ENCODE data around the gene ECHS1. TPM values are rescaled to one million over a fixed set of nuclear protein-coding genes. Genes with fewer than 3 reads are reported as not detected.
A peak's percentile ranks its signal among the peaks of the same experiment; 100 is the strongest.

ECHS1 gene
- total and polyA plus RNA-seq, 2 of the 8 experiments (the other 6 are each of a cell fraction or from before 2014, with no cell fraction given): 41.7 to 101 TPM

DNA sequence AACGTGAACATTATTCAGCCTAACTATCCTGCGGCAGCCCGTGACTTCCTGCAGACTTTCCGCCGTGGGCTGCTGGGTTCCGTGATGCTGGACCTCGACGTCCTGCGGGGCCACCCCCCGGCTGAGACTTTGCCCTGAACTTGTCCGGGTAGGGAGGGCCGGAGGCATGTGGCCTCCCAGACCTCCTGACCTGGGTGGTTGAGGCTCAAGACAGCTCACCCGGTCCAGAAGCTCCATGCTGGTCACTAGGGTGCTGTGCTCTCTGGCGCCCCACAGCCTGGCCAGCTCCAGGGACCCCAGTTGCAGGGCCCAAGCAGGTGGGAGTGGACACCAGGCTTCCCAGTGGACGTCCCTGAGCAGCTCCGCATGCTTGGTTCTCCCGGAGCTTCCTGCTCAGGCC is 46.9 kb upstream of the ECHS1 start:
- Histone ChIP-seq H4K20me1 (replicated peaks in 1 of 2; ENCODE audit: control insufficient read depth in 1 of 2, insufficient read depth in 2 of 2, low read length in 2 of 2) (peaks cover 5 to 23% of the 10 kb centered on the region in 2 experiments), H3K27ac (ENCODE audit: low read depth, low read length) (no peak overlapping the region), H3K4ac (replicated peaks; ENCODE audit: insufficient read length, low read depth, low read length) (no peak overlapping the region), H2BK15ac (ENCODE audit: low read length) (no peak overlapping the region), H3K79me2 (ENCODE audit: control insufficient read depth in 1 of 2, insufficient read depth in 2 of 2, low read length in 2 of 2) (no peaks in the 10 kb centered on the region), H2BK12ac (ENCODE audit: low read depth, low read length) (no peak overlapping the region), H3K9me3 (ENCODE audit: insufficient read depth in 2 of 2, low read depth in 1 of 2, low read length in 1 of 2) (peaks cover 0 to 5% of the 10 kb centered on the region in 2 experiments; a peak in 1 of 4 replicates), H3K14ac (ENCODE audit: insufficient read length) (no peak overlapping the region), H3K23ac (ENCODE audit: insufficient read length) (no peak overlapping the region), H3K27me3 (replicated peaks in 1 of 4; ENCODE audit: control insufficient read depth in 3 of 4, extremely low read depth in 1 of 4, insufficient read depth in 3 of 4, low read length in 3 of 4) (peaks cover 0 to 6% (median under 1%) of the 10 kb centered on the region in 4 experiments; a peak in 2 of 7 replicates), H3K79me1 (ENCODE audit: low read depth, low read length) (no peaks in the 10 kb centered on the region), H4K8ac (ENCODE audit: extremely low read depth, insufficient read depth, low read length) (no peak overlapping the region), H4K5ac (ENCODE audit: insufficient read length, low read depth, low read length) (no peak overlapping the region), H3K18ac (ENCODE audit: extremely low read depth, low read length) (no peak overlapping the region), H3K56ac (replicated peaks; ENCODE audit: insufficient read length, low read depth, low read length) (no peak overlapping the region), H2AFZ (ENCODE audit: low read length) (no peak overlapping the region), H4K91ac (replicated peaks; ENCODE audit: insufficient read length, low read length) (no peak overlapping the region), H3K4me3 (ENCODE audit: extremely low read depth in 1 of 4, insufficient read depth in 2 of 4, low read depth in 3 of 4, low read length in 4 of 4) (no peak overlapping the region), H2BK20ac (ENCODE audit: low read length) (no peak overlapping the region), H3K23me2 (ENCODE audit: low read depth, low read length) (peaks cover 3% of the 10 kb centered on the region; the same call in 1 of the 2 replicates), H2BK120ac (replicated peaks; ENCODE audit: low read depth, low read length) (no peak overlapping the region), H2AK5ac (ENCODE audit: low read depth, low read length) (no peak overlapping the region), H3K9ac (replicated peaks in 1 of 4; ENCODE audit: extremely low read depth in 1 of 4, low read depth in 3 of 4, low read length in 3 of 4) (no peak overlapping the region), H3K4me2 (ENCODE audit: insufficient read depth in 1 of 2, low read depth in 2 of 2, low read length in 2 of 2) (no peak overlapping the region), H3K4me1 (replicated peaks in 1 of 4; ENCODE audit: control insufficient read depth in 3 of 4, insufficient read depth in 4 of 4, low read length in 3 of 4) (peaks cover 0 to 6% (median 0%) of the 10 kb centered on the region in 4 experiments; a peak in 2 of 7 replicates), H3K36me3 (ENCODE audit: control insufficient read depth in 2 of 4, insufficient read depth in 4 of 4, low read length in 3 of 4) (peaks cover 0 to 12% (median 2%) of the 10 kb centered on the region in 4 experiments; a peak in 3 of 8 replicates), H2BK5ac (ENCODE audit: low read depth, low read length) (no peak overlapping the region)
- CTCF ChIA-PET (ENCODE audit: partially characterized antibody): interaction anchor here (0.8 to 1.6 kb wide), 5 partner anchors 17 to 112 kb away, joined by 3 to 4 read pairs (median 3); no protein-coding TSS in a partner anchor
- FAIRE-seq: no peak
- POLR2A ChIA-PET (ENCODE audit: partially characterized antibody): interaction anchor here (0.9 to 2.0 kb wide), 6 partner anchors 16 to 153 kb away, joined by 3 to 5 read pairs (median 4); no protein-coding TSS in a partner anchor
- TF ChIP-seq SRF (IDR thresholded peaks at IDR 0.05; ENCODE audit: low read depth, low read length): no peak
- TF ChIP-seq POLR2A (IDR thresholded peaks at IDR 0.05; ENCODE audit: control extremely low read depth in 1 of 2, low read depth in 2 of 2, low read length in 2 of 2): peak in 1 of 2 experiments; percentile 10; a peak in 1 of 3 replicates
- no peak for TF ChIP-seq PHF8 (conservative IDR thresholded peaks at IDR 0.05; ENCODE audit: low read depth, low read length)
- TF ChIP-seq EP300 (IDR thresholded peaks at IDR 0.05; ENCODE audit: borderline replicate concordance in 1 of 2, low read depth in 2 of 2, low read length in 2 of 2): no peak
- no peak for TF ChIP-seq RBBP5 (IDR thresholded peaks at IDR 0.05; ENCODE audit: borderline replicate concordance, low read depth, low read length)
- peak; percentile 38; the same call in 1 of the 2 replicates for TF ChIP-seq POLR2AphosphoS5 (IDR thresholded peaks at IDR 0.05; ENCODE audit: low read depth, low read length)
- TF ChIP-seq, protein P1, sequence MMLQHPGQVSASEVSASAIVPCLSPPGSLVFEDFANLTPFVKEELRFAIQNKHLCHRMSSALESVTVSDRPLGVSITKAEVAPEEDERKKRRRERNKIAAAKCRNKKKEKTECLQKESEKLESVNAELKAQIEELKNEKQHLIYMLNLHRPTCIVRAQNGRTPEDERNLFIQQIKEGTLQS (IDR thresholded peaks at IDR 0.05; ENCODE audit: insufficient read depth, low read depth, low read length): no peak
- TF ChIP-seq KDM5A (IDR thresholded peaks at IDR 0.05; ENCODE audit: low read length): no peak
- TF ChIP-seq CBX5 (IDR thresholded peaks at IDR 0.05; ENCODE audit: low read depth, low read length): no peak
- 92% methylated on average over 17 of the region's 17 CpGs; no CpG with 5 or more reads in 1 of the 2 experiments for WGBS, 2 experiments (ENCODE audit: extremely low coverage in 1 of 2, insufficient coverage in 1 of 2, insufficient read length in 1 of 2, insufficient replicate concordance in 2 of 2, low coverage in 1 of 2, low lambda C conversion rate in 2 of 2, missing lambda C conversion rate in 1 of 2)
- no peak for DNase-seq (ENCODE audit: low read depth in 1 of 2, low spot score in 2 of 2)
